Effector memory CD4-positive, alpha-beta T cell (primary cell): ENCODE results near the gene TLE6.

Source experiments
- DNase-seq, 3 donors: peaks; one replicate each; pipeline ENCODE4 v3.0.0-alpha.2; 2020
- H3K27ac ChIP-seq: 2 replicates; pipeline ENCODE4 v1.7.0; 2013; ENCODE audit warnings: mild to moderate bottlenecking, low read length, moderate library complexity; ENCODE audit not compliant: insufficient read depth, poor library complexity, severe bottlenecking
- H3K27me3 ChIP-seq: replicated peaks from 2 replicates; pipeline ENCODE4 v1.7.0; 2013; ENCODE audit warnings: mild to moderate bottlenecking, low read length; ENCODE audit not compliant: insufficient read depth, control insufficient read depth, poor library complexity, severe bottlenecking
- H3K36me3 ChIP-seq: 2 replicates; pipeline ENCODE4 v1.7.0; 2013; ENCODE audit warnings: mild to moderate bottlenecking, low read length, moderate library complexity; ENCODE audit not compliant: control insufficient read depth, insufficient read depth
- H3K4me1 ChIP-seq: 2 replicates; pipeline ENCODE4 v1.7.0; 2013; ENCODE audit warnings: low read length, mild to moderate bottlenecking; ENCODE audit not compliant: control insufficient read depth, insufficient read depth, poor library complexity, severe bottlenecking
- H3K4me3 ChIP-seq: 2 replicates; pipeline ENCODE4 v1.7.0; 2013; ENCODE audit warnings: low read length, low read depth, mild to moderate bottlenecking; ENCODE audit not compliant: insufficient read depth, poor library complexity, severe bottlenecking
- H3K9me3 ChIP-seq: 2 replicates; pipeline ENCODE4 v1.7.0; 2013; ENCODE audit warnings: mild to moderate bottlenecking, low read length, moderate library complexity; ENCODE audit not compliant: control insufficient read depth

Gene TLE6

GRCh38 chr19:2973229-2973628, 4.1 kb upstream of the TLE6 start:
- Histone ChIP-seq H3K4me3 (no peak overlapping the region), H3K4me1 (peaks cover 16% of the 10 kb centered on the region), H3K27me3 (no peaks in the 10 kb centered on the region), H3K27ac (no peak overlapping the region), H3K36me3 (no peaks in the 10 kb centered on the region), H3K9me3 (no peaks in the 10 kb centered on the region)
- no peak for DNase-seq

DNA sequence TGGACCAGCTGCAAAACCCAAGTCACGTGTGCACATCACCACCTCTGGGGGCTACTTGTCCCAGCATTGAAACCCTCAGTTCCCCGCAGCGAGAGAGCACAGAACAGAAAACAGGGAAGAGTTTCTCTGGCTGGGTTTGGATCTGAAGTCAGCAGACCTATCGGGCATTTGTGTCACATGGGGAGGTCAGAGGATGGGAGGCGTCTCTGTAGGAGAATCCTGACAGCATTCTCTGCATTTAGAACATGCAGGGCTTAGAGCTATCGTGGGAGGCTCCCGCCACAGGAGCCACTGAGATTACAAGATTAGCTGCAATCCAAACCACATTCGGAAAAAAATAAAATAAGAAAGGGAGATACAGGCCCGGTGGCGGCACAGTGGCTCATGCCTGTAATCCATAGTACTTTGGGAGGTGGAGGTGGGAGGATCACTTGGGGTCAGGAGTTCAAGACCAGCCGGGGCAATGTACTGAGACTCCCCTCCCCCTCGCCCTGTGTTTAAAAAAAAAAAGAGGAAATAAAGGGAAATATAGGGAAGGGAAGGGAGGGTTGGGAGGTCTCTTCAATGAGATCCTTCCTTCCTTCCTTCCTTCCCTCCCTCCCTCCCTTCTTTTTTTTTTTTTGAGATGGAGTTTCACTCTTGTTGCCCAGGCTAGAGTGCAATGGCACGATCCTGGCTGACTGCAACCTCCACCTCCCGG, 2.9 kb upstream of the TLE6 start:
- DNase-seq = no peak
- H3K4me3 ChIP-seq = no peak overlapping the region
- H3K27me3 ChIP-seq = no peaks in the 10 kb centered on the region
- H3K9me3 ChIP-seq = no peaks in the 10 kb centered on the region
- peaks cover 16% of the 10 kb centered on the region for H3K4me1 ChIP-seq
- no peak overlapping the region for H3K27ac ChIP-seq
- H3K36me3 ChIP-seq = no peaks in the 10 kb centered on the region

- H3K4me3 ChIP-seq = peak overlapping the region; percentile 79
- peaks cover 16% of the 10 kb centered on the region for H3K4me1 ChIP-seq
- H3K27ac ChIP-seq = no peak overlapping the region
- no peaks in the 10 kb centered on the region for H3K36me3 ChIP-seq
- no peaks in the 10 kb centered on the region for H3K27me3 ChIP-seq
- no peaks in the 10 kb centered on the region for H3K9me3 ChIP-seq
- DNase-seq = no peak
Measured at GRCh38 chr19:2976609-2977000, 759 bp upstream of the TLE6 start.

DNA sequence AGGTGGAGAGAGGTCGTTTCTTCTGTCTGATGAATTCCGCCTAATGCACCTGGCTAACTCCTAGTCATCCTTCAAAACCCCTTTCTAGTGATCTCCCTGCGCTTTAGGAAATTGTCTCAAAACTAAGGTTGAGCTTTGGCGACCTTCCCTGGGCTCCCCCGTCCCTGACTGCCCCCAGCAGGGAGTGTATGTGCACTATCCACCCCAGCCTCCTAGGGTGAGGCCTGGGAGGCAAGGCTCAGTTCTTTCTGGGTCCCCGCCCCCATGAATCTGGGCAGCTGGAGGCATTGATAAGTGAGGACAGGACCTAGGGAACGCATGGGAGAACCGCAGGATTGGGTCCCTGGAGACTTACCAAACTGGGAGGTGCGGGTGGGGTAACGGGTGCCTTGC, 378 bp downstream of the TLE6 start:
- H3K36me3 ChIP-seq = no peaks in the 10 kb centered on the region
- H3K27ac ChIP-seq = no peak overlapping the region
- no peak overlapping the region for H3K4me3 ChIP-seq

GRCh38 chr19:2978166-2978767, 903 bp downstream of the TLE6 start:
- DNase-seq = no peak
- Histone ChIP-seq H3K4me1 (peaks cover 16% of the 10 kb centered on the region), H3K27ac (no peak overlapping the region), H3K36me3 (no peaks in the 10 kb centered on the region), H3K27me3 (no peaks in the 10 kb centered on the region), H3K9me3 (no peaks in the 10 kb centered on the region), H3K4me3 (no peak overlapping the region)

More for the DNA sequence above, 378 bp downstream of the TLE6 start:
- Histone ChIP-seq H3K27me3 (no peaks in the 10 kb centered on the region), H3K4me1 (peaks cover 16% of the 10 kb centered on the region), H3K9me3 (no peaks in the 10 kb centered on the region)
- DNase-seq = no peak

DNA sequence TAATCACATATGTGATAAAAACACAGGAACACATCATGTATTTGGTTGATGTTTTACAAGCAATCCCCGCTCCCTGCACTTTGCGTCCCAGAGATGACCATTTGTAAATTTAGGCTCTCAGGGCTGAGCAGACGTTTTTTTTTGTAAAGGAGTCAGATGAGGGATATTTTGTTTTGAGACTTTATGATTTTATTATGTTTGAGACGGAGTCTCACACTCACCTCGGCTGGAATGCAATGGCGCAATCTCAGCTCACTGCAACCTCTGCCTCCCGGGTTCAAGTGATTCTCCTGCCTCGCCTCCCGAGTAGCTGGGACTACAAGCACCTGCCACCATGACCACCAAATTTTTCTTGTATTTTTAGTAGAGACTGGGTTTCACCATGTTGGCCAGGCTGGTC, 1.4 kb downstream of the TLE6 start:
- Histone ChIP-seq H3K4me3 (no peak overlapping the region), H3K9me3 (no peaks in the 10 kb centered on the region), H3K27me3 (no peaks in the 10 kb centered on the region), H3K4me1 (peaks cover 16% of the 10 kb centered on the region), H3K36me3 (no peaks in the 10 kb centered on the region), H3K27ac (no peak overlapping the region)
- DNase-seq = no peak

- peaks cover 5% of the 10 kb centered on the region for H3K4me1 ChIP-seq
- no peak overlapping the region for H3K4me3 ChIP-seq
- H3K9me3 ChIP-seq = no peaks in the 10 kb centered on the region
- no peaks in the 10 kb centered on the region for H3K27me3 ChIP-seq
- DNase-seq = no peak
- H3K27ac ChIP-seq = no peak overlapping the region
- no peaks in the 10 kb centered on the region for H3K36me3 ChIP-seq
Measured at GRCh38 chr19:2981898-2982297, 4.5 kb downstream of the TLE6 start.

GRCh38 chr19:2982561-2982960, 5.2 kb downstream of the TLE6 start:
- Histone ChIP-seq H3K36me3 (no peaks in the 10 kb centered on the region), H3K4me1 (peaks cover under 1% of the 10 kb centered on the region), H3K27me3 (no peaks in the 10 kb centered on the region), H3K4me3 (no peak overlapping the region), H3K9me3 (no peaks in the 10 kb centered on the region), H3K27ac (no peak overlapping the region)
- DNase-seq = no peak

GRCh38 chr19:2982983-2983350, 5.6 kb downstream of the TLE6 start:
- Histone ChIP-seq H3K27ac (no peak overlapping the region), H3K27me3 (no peaks in the 10 kb centered on the region), H3K4me3 (no peak overlapping the region), H3K9me3 (no peaks in the 10 kb centered on the region), H3K36me3 (no peaks in the 10 kb centered on the region), H3K4me1 (no peaks in the 10 kb centered on the region)
- no peak for DNase-seq

- H3K27ac ChIP-seq = no peak overlapping the region
- DNase-seq = no peak
- H3K9me3 ChIP-seq = no peaks in the 10 kb centered on the region
- H3K4me3 ChIP-seq = no peak overlapping the region
- H3K4me1 ChIP-seq = no peaks in the 10 kb centered on the region
- H3K27me3 ChIP-seq = no peaks in the 10 kb centered on the region
- no peaks in the 10 kb centered on the region for H3K36me3 ChIP-seq
Measured at GRCh38 chr19:2983351-2984214, 6.2 kb downstream of the TLE6 start.
